Ectodermal cell (in vitro differentiated cells): ENCODE data around the gene ERAL1. TPM values are rescaled to one million over a fixed set of nuclear protein-coding genes. Genes with fewer than 3 reads are reported as not detected.

ENCODE experiments used
- H3K27ac ChIP-seq: 2 replicates; pipeline ENCODE4 v1.7.0; 2013; ENCODE audit warnings: mild to moderate bottlenecking, low read depth, low read length; ENCODE audit not compliant: insufficient read depth, poor library complexity, severe bottlenecking
- H3K27me3 ChIP-seq: 2 replicates; pipeline ENCODE4 v1.7.0; 2013; ENCODE audit warnings: mild to moderate bottlenecking, low read length; ENCODE audit not compliant: insufficient read depth, control insufficient read depth, poor library complexity, severe bottlenecking
- H3K36me3 ChIP-seq: one replicate; pipeline ENCODE4 v1.7.0; 2013; ENCODE audit warnings: low read length; ENCODE audit not compliant: control insufficient read depth, insufficient read depth
- H3K4me1 ChIP-seq: one replicate; pipeline ENCODE4 v1.7.0; 2013; ENCODE audit warnings: low read length; ENCODE audit not compliant: control insufficient read depth, insufficient read depth
- H3K4me3 ChIP-seq: 2 replicates; pipeline ENCODE4 v1.7.0; 2013; ENCODE audit warnings: low read depth, low read length, control low read depth; ENCODE audit not compliant: insufficient read depth
- H3K9me3 ChIP-seq: 2 replicates; pipeline ENCODE4 v1.7.0; 2013; ENCODE audit warnings: mild to moderate bottlenecking, low read length, moderate library complexity; ENCODE audit not compliant: control insufficient read depth
- WGBS, 2 experiments: methylation state at CpG; one replicate each; pipeline ENCODE4 v1.1.7; 2013; ENCODE audit warnings: missing lambda C conversion rate in 2 of 2; 5-methylcytosine and 5-hydroxymethylcytosine counted together
- polyA plus RNA-seq, 4 experiments: library from polyadenylated mRNA; stranded (reverse); fragments of 50-300 nt; gene quantifications; one replicate each; pipeline ENCODE4 v1.2.3, GENCODE V29; 2013

ERAL1 gene
- polyA plus RNA-seq (2013, experiment 1 of 4) = 70.9 TPM
- 71.1 TPM for polyA plus RNA-seq (2013, experiment 2 of 4)
- 59.0 TPM for polyA plus RNA-seq (2013, experiment 3 of 4)
- polyA plus RNA-seq (2013, experiment 4 of 4) = 69.5 TPM

DNA sequence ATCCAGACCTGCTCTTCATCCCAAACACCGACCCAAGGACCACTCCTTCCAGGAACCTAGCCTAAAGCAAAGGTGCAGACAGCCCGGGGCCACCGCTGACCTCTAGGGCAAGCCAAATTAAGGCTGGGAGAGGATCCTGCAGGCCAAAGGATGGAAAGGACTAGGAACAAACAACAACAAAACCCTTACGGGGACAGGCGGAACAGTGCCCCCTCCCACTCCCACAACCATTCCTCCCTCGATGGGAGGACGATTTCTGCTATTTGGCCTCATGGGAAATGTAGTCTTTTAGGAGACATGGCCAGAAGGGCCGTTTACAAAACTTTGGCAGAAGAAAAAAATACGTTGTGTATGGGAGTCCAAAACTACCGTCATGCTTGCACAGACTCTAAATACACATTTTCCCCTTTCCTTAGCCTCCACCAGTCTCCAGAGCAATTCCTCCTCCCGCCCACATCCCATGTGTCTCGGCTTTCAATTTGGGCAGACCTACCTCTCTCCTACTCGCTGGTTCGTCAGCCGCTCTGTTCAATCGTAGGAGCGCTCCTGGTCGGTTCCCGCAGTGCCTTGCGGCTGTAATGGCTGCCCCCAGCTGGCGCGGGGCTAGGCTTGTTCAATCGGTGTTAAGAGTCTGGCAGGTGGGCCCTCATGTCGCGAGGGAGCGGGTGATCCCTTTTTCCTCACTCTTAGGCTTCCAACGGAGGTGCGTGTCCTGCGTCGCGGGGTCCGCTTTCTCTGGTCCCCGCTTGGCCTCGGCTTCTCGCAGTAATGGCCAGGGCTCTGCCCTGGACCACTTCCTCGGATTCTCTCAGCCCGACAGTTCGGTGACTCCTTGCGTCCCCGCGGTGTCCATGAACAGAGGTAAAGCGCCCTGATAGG is at the start of gene ERAL1:
Gene ERAL1, plus strand, starts transcription at position 560 of the 879 bp plus-strand sequence. Its CDS starts 19 bp downstream, at position 579.
- no peaks in the 10 kb centered on the region for H3K9me3 ChIP-seq
- H3K4me1 ChIP-seq = no peaks in the 10 kb centered on the region
- H3K27me3 ChIP-seq = no peaks in the 10 kb centered on the region
- no peak within 1 kb of the TSS for H3K27ac ChIP-seq
- peak within 1 kb of the TSS; percentile 90 for H3K4me3 ChIP-seq
- H3K36me3 ChIP-seq = peaks cover 17% of the 10 kb centered on the region
- WGBS, 2 experiments = 2 to 3% methylated on average over 42 of the region's 42 CpGs

DNA sequence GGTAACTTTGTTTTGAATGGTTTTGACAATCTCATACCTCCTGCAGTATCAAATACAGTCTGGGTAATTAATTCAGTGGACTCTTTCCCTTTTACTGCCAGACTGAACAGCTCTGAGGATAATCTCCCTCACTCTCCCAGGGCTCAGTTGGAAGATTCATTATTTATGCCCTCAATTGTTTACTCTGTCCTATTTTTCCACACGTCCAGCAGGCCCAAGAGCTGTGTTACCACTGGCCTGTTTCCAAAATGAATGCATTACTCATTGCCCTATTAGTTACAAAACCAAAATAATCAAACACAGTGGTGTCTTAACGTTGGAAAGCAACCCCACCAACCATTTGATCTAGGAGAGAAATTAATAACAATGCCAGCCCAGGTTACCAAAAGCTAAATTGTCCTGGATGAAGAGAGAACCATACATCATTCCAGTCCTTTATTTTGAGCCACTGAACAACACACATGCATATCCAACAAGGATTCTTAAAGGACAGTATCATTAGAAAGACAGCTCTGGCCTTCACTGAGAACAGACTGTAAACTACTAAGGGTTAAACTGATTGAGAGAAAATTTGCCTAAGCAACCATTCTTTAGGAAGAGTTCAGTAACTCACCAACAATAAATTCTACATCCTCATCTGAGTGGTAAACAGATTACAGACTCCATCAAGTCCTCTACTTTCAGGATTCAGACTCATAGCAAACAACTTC is 46.7 kb upstream of the ERAL1 start:
- Histone ChIP-seq H3K27me3 (no peaks in the 10 kb centered on the region), H3K36me3 (peaks cover 3% of the 10 kb centered on the region), H3K27ac (peak overlapping the region; percentile 81), H3K4me1 (peaks cover 21% of the 10 kb centered on the region), H3K4me3 (no peak overlapping the region), H3K9me3 (no peaks in the 10 kb centered on the region)
- WGBS, 2 experiments = 28 to 30% methylated on average over 2 of the region's 2 CpGs

DNA sequence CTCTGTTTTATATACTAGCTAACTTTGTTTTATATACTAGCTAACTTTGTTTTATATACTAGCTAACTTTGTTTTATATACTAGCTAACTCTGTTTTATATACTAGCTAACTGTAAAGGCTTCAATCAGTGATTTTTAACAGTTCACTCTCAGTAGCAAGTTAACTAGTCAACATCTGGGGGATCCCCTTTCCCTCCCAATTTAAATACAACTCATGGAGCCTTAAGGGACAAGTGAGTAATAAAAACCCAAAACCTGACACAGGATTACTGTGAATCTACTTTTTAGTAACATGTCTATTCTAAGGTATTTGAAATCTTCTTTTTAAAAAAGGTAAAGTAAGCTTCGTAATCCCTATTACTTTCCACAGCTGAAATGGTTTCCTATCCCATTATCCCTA is 44.4 kb upstream of the ERAL1 start:
- Histone ChIP-seq H3K4me3 (no peak overlapping the region), H3K27me3 (no peaks in the 10 kb centered on the region), H3K36me3 (peaks cover 2% of the 10 kb centered on the region), H3K27ac (no peak overlapping the region), H3K9me3 (no peaks in the 10 kb centered on the region), H3K4me1 (peaks cover 21% of the 10 kb centered on the region)
- WGBS, 2 experiments = 91 to 100% methylated on average over 1 of the region's 1 CpG

DNA sequence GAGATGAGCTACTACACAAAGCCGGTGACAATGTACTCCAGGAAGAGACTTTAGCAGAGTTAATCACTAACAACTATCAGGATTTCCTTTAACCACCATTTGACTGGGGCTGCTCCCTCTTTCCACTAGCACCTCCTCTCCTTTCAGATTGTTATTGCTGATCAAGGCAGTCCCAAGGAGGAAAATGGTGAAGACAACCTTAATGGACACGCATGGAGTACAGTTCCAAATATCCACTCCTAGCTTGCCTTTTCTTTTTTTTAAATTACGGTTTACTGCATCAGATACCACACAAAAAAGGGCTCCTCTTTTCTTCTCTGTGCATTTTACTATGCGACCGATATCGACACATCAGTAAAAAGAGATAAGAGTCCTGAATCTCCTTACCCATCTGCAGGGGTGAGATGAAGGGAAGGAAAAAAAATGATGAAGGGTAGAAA is 43.1 kb upstream of the ERAL1 start:
- no peaks in the 10 kb centered on the region for H3K36me3 ChIP-seq
- H3K27ac ChIP-seq = peak overlapping the region; percentile 11
- peak overlapping the region; percentile 80 for H3K4me3 ChIP-seq
- no peaks in the 10 kb centered on the region for H3K27me3 ChIP-seq
- H3K4me1 ChIP-seq = peaks cover 21% of the 10 kb centered on the region
- no peaks in the 10 kb centered on the region for H3K9me3 ChIP-seq
- WGBS, 2 experiments = 2 to 4% methylated on average over 5 to 6 of the region's 6 CpGs

DNA sequence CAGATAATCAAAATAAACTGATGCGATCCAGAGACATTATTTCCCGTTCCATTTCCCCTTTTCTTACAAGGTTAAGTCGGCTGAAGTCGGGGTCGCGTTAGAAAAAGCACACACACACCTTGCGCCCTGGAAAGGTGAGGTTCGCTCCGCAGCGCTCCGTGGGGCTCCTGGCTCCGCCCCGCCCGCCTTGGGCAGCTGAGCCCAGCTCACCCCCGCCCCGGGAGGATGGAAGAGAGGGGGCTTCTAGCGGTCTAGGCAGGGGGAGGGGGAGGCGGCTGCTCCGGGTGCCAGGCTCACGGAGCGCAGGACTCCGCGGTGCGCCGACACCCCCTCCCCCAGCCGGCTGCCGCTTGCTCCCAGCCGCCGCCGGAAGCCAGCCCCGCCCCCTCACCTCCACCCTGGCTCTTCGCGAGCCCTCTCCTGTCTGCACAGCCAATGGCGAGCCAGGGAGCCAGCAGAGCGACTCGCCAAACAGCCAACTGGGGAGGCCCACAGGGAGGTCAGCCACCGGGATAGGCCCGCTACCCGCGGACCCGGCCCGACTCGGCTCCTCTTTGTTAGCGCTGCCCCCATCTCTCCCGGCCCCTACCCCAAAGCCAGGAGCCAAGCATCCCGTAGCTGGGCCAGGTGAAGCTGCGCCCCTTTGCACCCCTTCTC is 42.6 kb upstream of the ERAL1 start:
- peak overlapping the region; percentile 80 for H3K4me3 ChIP-seq
- no peaks in the 10 kb centered on the region for H3K27me3 ChIP-seq
- H3K9me3 ChIP-seq = no peaks in the 10 kb centered on the region
- no peaks in the 10 kb centered on the region for H3K36me3 ChIP-seq
- peak overlapping the region; percentile 98 for H3K27ac ChIP-seq
- 0% methylated on average over 47 of the region's 47 CpGs for WGBS, 2 experiments
- peaks cover 21% of the 10 kb centered on the region for H3K4me1 ChIP-seq

DNA sequence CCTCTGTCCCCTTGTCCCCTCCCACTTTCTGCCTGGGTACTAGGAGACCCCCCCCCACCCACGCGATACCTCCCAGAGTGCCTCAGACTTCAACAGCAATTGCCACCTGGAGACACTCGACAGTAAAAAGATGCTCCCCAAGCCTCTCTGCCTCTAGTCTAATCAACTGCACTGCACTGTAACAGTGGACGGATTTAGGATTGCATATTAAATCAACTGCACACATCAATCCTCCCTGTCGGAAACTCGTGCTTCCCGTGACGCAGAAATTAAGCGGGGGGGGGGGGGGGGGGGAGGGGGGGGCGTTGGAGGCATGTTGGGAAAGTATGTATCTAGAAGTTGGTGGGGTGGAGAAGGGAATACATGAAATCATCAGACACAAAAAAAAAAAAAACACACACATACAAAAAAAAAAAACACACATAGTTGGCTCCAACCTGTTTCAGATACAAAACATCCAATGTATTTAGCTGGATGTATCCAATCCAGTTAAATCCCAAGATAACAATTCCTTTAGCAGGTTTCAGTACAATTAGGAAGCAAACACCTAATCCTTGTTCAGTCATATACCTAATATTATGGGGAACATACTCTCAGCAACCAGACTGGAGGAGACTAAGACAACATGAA is 42.0 kb upstream of the ERAL1 start:
- Histone ChIP-seq H3K36me3 (no peaks in the 10 kb centered on the region), H3K27ac (peak overlapping the region; percentile 98), H3K27me3 (no peaks in the 10 kb centered on the region), H3K4me3 (peak overlapping the region; percentile 80), H3K4me1 (peaks cover 16% of the 10 kb centered on the region), H3K9me3 (no peaks in the 10 kb centered on the region)
- WGBS, 2 experiments = 0 to 7% methylated on average over 4 to 8 of the region's 10 CpGs

DNA sequence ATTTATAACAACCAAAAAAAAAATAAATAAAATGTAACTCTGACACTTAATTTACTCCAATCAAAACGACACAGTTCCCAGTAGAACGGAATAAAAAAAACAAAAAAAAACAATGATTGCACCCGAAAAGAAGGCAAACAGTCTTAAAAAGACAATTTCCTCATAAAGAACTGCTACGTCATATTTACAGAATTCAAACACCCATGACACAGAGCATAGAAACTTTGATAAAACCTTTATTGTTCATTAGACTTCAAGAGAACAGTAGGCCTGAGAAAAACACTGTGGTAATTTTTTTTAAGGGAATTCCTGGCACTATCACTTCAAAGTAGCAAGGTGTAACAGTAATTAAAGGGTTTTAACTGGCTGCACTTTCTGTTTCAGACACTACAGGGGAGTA is 38.3 kb upstream of the ERAL1 start:
- no peak overlapping the region for H3K27ac ChIP-seq

DNA sequence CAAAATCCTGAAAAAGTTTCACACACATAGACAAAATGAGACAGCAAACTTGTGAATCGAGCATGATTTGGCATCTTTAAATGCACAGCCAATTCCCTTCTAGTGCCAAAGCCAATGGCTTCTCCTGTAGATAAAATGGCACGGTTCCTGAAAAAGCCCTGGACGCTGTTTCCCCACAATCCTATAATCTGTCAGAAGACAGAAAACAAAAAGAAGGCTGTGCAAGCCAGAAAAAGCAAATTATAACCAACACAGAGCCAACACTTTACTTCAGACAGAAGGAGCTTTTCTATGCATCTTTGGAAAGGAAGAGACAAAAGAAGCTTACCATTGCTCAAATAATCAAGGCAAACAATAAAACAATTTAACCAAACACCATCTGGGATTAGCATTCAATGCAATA is 36.0 kb upstream of the ERAL1 start:
- 91 to 92% methylated on average over 3 of the region's 3 CpGs for WGBS, 2 experiments
- Histone ChIP-seq H3K4me1 (no peaks in the 10 kb centered on the region), H3K4me3 (no peak overlapping the region), H3K27me3 (no peaks in the 10 kb centered on the region), H3K27ac (no peak overlapping the region), H3K36me3 (no peaks in the 10 kb centered on the region), H3K9me3 (no peaks in the 10 kb centered on the region)

More for the DNA sequence above, 38.3 kb upstream of the ERAL1 start:
- H3K4me1 ChIP-seq = no peaks in the 10 kb centered on the region
- 93 to 94% methylated on average over 4 of the region's 4 CpGs for WGBS, 2 experiments
- H3K9me3 ChIP-seq = no peaks in the 10 kb centered on the region
- H3K4me3 ChIP-seq = no peak overlapping the region
- H3K27me3 ChIP-seq = no peaks in the 10 kb centered on the region
- H3K36me3 ChIP-seq = no peaks in the 10 kb centered on the region

DNA sequence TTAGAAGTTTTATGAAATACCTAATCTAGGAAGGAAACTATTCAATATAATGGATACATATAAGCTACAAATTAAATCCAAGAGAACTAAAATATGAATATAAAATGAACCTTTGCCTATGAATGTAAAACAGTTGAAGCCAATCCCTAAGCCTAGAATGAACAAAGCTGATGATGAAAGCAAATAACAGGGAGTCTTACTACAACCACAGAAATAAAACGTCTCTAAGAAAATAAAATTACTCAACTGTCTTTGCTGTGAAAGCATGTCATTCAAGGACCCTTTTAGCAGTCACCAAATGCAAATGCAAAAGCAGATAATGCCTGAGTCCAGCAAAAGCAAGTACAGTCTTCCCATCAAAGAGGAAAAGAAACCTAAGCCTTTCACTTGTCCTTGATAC is 35.2 kb upstream of the ERAL1 start:
- Histone ChIP-seq H3K4me1 (no peaks in the 10 kb centered on the region), H3K4me3 (no peak overlapping the region), H3K27me3 (no peaks in the 10 kb centered on the region), H3K27ac (no peak overlapping the region), H3K36me3 (no peaks in the 10 kb centered on the region), H3K9me3 (no peaks in the 10 kb centered on the region)
- 76 to 85% methylated on average over 1 of the region's 1 CpG for WGBS, 2 experiments
